ENCODE measurements around the gene DCX.

DNA sequence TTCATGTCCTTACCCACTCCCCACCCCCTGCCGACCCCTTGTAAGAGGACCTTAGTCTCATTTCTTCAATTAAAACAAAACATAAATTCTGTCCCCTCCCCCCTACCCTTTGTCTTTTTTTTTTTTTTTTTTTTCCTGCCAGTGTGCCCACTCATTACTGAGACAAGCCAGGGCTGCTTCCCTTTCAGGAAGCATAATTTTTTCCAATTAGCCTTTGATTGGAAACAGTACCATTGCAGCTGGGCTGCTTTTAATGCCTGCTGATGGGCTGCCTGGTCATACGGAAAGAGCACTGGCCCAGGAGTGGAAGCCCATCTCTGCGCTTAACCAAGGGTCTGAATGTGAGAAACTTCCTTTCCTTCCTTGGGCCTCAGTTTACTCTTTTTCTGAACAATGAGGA, 123.2 kb downstream of the DCX start:
- TF ChIP-seq POLR2A (IDR thresholded peaks at IDR 0.05; ENCODE audit: low read depth, low read length) (no peak), TAF1 (IDR thresholded peaks at IDR 0.05; ENCODE audit: low read depth, low read length) (no peak), PAX5 (IDR thresholded peaks at IDR 0.05; ENCODE audit: insufficient read depth, low read length, severe bottlenecking) (no peak)
